Measurements from ENCODE around the gene NACC2.

- TF ChIP-seq, protein P1, sequence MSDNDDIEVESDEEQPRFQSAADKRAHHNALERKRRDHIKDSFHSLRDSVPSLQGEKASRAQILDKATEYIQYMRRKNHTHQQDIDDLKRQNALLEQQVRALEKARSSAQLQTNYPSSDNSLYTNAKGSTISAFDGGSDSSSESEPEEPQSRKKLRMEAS (IDR thresholded peaks at IDR 0.05; ENCODE audit: low read depth): no peak
- TF ChIP-seq, protein P2, sequence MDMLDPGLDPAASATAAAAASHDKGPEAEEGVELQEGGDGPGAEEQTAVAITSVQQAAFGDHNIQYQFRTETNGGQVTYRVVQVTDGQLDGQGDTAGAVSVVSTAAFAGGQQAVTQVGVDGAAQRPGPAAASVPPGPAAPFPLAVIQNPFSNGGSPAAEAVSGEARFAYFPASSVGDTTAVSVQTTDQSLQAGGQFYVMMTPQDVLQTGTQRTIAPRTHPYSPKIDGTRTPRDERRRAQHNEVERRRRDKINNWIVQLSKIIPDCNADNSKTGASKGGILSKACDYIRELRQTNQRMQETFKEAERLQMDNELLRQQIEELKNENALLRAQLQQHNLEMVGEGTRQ (IDR thresholded peaks at IDR 0.05; ENCODE audit: borderline replicate concordance, low read depth, low read length): no peak
- TF ChIP-seq, protein P3, sequence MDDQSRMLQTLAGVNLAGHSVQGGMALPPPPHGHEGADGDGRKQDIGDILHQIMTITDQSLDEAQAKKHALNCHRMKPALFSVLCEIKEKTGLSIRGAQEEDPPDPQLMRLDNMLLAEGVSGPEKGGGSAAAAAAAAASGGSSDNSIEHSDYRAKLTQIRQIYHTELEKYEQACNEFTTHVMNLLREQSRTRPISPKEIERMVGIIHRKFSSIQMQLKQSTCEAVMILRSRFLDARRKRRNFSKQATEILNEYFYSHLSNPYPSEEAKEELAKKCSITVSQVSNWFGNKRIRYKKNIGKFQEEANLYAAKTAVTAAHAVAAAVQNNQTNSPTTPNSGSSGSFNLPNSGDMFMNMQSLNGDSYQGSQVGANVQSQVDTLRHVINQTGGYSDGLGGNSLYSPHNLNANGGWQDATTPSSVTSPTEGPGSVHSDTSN (IDR thresholded peaks at IDR 0.05): no peak
- TF ChIP-seq FOXM1 (IDR thresholded peaks at IDR 0.05; ENCODE audit: low read depth) (no peak), CTCF (IDR thresholded peaks at IDR 0.05) (no peak), GABPA (IDR thresholded peaks at IDR 0.05; ENCODE audit: low read depth) (no peak), CHD2 (IDR thresholded peaks at IDR 0.05; ENCODE audit: low read length, partially characterized antibody) (no peak), EZH2phosphoT487 (IDR thresholded peaks at IDR 0.05; ENCODE audit: borderline replicate concordance, low read depth) (no peak), POLR2AphosphoS5 (IDR thresholded peaks at IDR 0.05; ENCODE audit: low read depth, low read length) (no peak), GATA2 (CRISPR knock-in tag; IDR thresholded peaks at IDR 0.05) (no peak)
Observed at GRCh38 chr9:136086951-136087740, 7.9 kb downstream of the NACC2 start.
